SK-N-SH treated with all-trans-retinoic acid at 6 μM for 48 hours (cell line): ENCODE results near the gene POGK.

Experiments
- ARNTL ChIP-seq: fragments of 450-650 bp; formaldehyde crosslinking; IDR thresholded peaks from 2 replicates; pipeline ENCODE4 v1.5.0; 2020; ENCODE audit warnings: low read depth, mild to moderate bottlenecking, moderate library complexity, borderline replicate concordance
- CREB5 ChIP-seq: fragments of 250-450 bp; sonication (Bioruptor Pico); IDR thresholded peaks from 2 replicates; pipeline ENCODE4 v1.5.1; 2020; ENCODE audit warnings: low read depth, mild to moderate bottlenecking, moderate library complexity
- ISL1 ChIP-seq: fragments of 250-450 bp; sonication (Bioruptor Pico); IDR thresholded peaks from 2 replicates; pipeline ENCODE4 v2.1.2; 2022; ENCODE audit warnings: mild to moderate bottlenecking, moderate library complexity
- PATZ1 ChIP-seq: fragments of 250-450 bp; sonication (Bioruptor Pico); IDR thresholded peaks from 2 replicates; pipeline ENCODE4 v1.8.0; 2020; ENCODE audit warnings: mild to moderate bottlenecking, moderate library complexity, borderline replicate concordance
- TOX ChIP-seq: fragments of 250-450 bp; sonication (Bioruptor Pico); IDR thresholded peaks from 2 replicates; pipeline ENCODE4 v1.8.0; 2021; ENCODE audit warnings: mild to moderate bottlenecking, moderate library complexity, borderline replicate concordance
- ZC3H10 ChIP-seq: fragments of 250-450 bp; sonication (Bioruptor Pico); IDR thresholded peaks from 2 replicates; pipeline ENCODE4 v1.5.1; 2021; ENCODE audit warnings: mild to moderate bottlenecking, moderate library complexity
- ZNF8 ChIP-seq: fragments of 450-650 bp; formaldehyde crosslinking; IDR thresholded peaks from 2 replicates; pipeline ENCODE4 v1.5.0; 2020; ENCODE audit warnings: mild to moderate bottlenecking, moderate library complexity

GRCh38 chr1:166839600-166840308 is 479 bp downstream of the POGK start:
- TF ChIP-seq ISL1 (CRISPR knock-in tag) (no peak), TOX (no peak), CREB5 (CRISPR knock-in tag) (no peak), ZC3H10 (CRISPR knock-in tag) (0 out of 2 replicates have a peak, but pooled peaks have one; percentile 5), PATZ1 (no peak), ARNTL (no peak), ZNF8 (no peak)
